ENCODE measurements around the gene CA10.

The CA10 gene

DNA sequence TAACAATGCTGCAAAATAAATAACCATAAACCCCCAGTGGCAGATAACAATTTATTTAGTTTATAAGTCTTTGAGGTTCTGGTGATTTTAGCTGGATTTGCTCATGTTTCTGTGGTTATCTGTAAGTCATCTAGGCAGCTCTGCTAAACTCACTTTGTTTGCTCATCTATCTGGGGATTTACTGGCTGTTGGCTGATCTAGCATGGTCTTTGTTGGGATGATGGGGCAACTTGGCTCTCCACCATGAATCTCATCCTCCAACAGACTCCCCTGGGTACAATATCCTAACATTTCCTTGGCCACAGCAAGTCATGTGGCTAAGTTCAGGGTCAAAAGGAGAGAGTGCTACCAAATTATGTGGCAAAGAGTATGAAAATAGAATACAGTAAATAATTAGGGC lies 359.3 kb downstream of the CA10 start:
- H3K4me3 ChIP-seq (ENCODE audit: low read depth, low read length): no peak overlapping the region
- no peak for TF ChIP-seq CTCF (IDR thresholded peaks at IDR 0.05; ENCODE audit: low read depth, low read length)
- no peak for DNase-seq (ENCODE audit: low read depth, low spot score)
- in situ Hi-C loops (cut with HindIII; ENCODE audit: low sequenced_read_pairs): no loop called here

GRCh38 chr17:51797150-51797549 lies 361.4 kb downstream of the CA10 start:
- TF ChIP-seq CTCF (IDR thresholded peaks at IDR 0.05; ENCODE audit: low read depth, low read length): no peak
- in situ Hi-C loops (cut with HindIII; ENCODE audit: low sequenced_read_pairs): no loop called here
- DNase-seq (ENCODE audit: low read depth, low spot score): no peak
- H3K4me3 ChIP-seq (ENCODE audit: low read depth, low read length): no peak overlapping the region

DNA sequence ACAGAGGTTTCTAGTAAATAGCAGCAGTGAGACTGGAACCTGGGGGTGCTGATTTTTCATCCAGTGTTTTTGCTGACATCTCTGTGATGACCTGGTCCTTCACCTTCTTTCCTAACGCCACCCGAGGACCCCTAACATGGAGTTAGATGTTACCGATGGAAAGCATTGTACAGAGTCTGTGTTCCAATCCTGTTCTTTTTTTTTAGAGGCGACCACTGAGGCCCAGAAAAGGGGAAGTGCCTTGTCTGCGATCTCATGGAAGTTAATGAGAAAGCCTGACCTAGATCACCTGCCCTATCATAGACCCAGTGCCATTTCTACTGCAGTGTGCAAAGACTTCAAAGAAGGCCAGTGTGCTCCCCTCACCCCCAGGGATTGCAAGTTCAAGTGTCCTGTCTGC lies 362.5 kb downstream of the CA10 start:
- H3K4me3 ChIP-seq (ENCODE audit: low read depth, low read length): no peak overlapping the region
- no peak for DNase-seq (ENCODE audit: low read depth, low spot score)
- in situ Hi-C loops (cut with HindIII; ENCODE audit: low sequenced_read_pairs): no loop called here
- TF ChIP-seq CTCF (IDR thresholded peaks at IDR 0.05; ENCODE audit: low read depth, low read length): no peak

DNA sequence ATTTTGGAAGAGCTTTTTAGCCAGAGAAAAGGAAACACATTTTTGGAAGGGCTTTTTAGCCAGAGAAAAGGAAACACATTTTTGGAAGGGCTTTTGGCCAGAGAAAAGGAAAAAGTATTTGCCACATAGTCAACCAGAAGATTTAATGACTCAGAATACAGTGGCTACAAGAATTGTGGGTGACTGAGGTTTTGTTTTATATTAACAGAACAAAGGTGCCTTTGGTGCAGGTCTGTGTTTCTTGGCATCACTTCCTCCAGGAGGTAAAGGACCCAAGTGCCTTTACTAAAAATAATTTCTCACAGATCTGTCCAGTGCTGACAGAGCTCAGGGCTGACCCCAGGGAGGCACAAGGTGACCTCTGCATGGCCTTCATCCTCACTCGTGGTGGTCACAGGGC lies 363.1 kb downstream of the CA10 start:
- in situ Hi-C loops (cut with HindIII; ENCODE audit: low sequenced_read_pairs): no loop called here
- DNase-seq (ENCODE audit: low read depth, low spot score): no peak
- no peak overlapping the region for H3K4me3 ChIP-seq (ENCODE audit: low read depth, low read length)
- TF ChIP-seq CTCF (IDR thresholded peaks at IDR 0.05; ENCODE audit: low read depth, low read length): no peak

DNA sequence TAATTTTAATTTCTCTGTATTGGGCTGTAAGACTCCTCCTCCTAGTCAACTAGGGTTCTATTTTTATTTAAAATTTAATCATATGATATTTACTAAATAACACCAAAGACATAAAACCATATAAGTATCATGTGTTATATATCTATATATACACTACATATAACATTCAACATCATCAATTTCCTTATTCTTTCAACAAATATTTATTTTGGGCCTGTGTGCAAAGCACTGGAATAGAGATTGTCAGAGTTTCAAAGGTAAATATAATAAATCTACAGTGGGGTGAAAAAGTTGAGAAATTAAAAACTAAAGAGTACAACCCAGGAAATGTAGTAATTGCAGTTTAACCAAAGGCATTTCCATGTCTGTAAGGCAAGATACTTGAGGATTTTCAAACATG lies 364.0 kb downstream of the CA10 start:
- H3K4me3 ChIP-seq (ENCODE audit: low read depth, low read length): no peak overlapping the region
- TF ChIP-seq CTCF (IDR thresholded peaks at IDR 0.05; ENCODE audit: low read depth, low read length): no peak
- DNase-seq (ENCODE audit: low read depth, low spot score): no peak
- in situ Hi-C loops (cut with HindIII; ENCODE audit: low sequenced_read_pairs): no loop called here

GRCh38 chr17:51793686-51794085 lies 364.8 kb downstream of the CA10 start:
- TF ChIP-seq CTCF (IDR thresholded peaks at IDR 0.05; ENCODE audit: low read depth, low read length): no peak
- no peak for DNase-seq (ENCODE audit: low read depth, low spot score)
- no peak overlapping the region for H3K4me3 ChIP-seq (ENCODE audit: low read depth, low read length)
- in situ Hi-C loops (cut with HindIII; ENCODE audit: low sequenced_read_pairs): no loop called here

- no peak overlapping the region for H3K4me3 ChIP-seq (ENCODE audit: low read depth, low read length)
- in situ Hi-C loops (cut with HindIII; ENCODE audit: low sequenced_read_pairs): no loop called here
- DNase-seq (ENCODE audit: low read depth, low spot score): no peak
- TF ChIP-seq CTCF (IDR thresholded peaks at IDR 0.05; ENCODE audit: low read depth, low read length): no peak
Observed at GRCh38 chr17:51778842-51779241, 379.7 kb downstream of the CA10 start.
